ENCODE data around the gene KRTAP10-8. TPM values are rescaled to one million over a fixed set of nuclear protein-coding genes. Genes with fewer than 3 reads are reported as not detected.
"Not testable (repeated sequence)": the region's sequence is repeated elsewhere in the genome, so short reads cannot be mapped to it uniquely, and the experiment has no call there.

The KRTAP10-8 gene
- total RNA-seq, 1 donor from 2014 or later, result not detected

DNA sequence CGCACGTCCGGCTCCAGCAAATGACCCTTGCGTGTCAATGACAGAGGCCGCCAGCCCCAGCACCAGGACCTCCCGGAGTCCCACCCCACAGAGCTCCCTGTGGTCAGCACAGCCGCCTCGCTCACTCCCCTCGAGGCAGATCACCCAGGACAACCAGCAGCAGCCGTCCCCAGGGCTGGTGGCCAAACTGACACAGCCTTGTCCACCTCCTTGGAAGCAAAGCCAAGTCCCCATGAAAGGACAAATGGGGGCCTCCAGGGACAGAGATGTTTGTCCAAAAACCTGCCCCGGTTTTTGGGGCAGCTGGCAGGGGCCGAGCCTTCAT is 27.4 kb downstream of the KRTAP10-8 start:
- H3K36me3 Mint-ChIP-seq (ENCODE audit: low read depth), result peaks cover 3% of the 10 kb centered on the region
- no peak overlapping the region for H3K27ac Mint-ChIP-seq (ENCODE audit: unreplicated experiment)
- peaks cover 10% of the 10 kb centered on the region for H3K4me1 Mint-ChIP-seq
- DNase-seq (ENCODE audit: low read depth, low spot score), result no peak
- peaks cover 24% of the 10 kb centered on the region for H3K9me3 Mint-ChIP-seq
- TF ChIP-seq, protein P1, sequence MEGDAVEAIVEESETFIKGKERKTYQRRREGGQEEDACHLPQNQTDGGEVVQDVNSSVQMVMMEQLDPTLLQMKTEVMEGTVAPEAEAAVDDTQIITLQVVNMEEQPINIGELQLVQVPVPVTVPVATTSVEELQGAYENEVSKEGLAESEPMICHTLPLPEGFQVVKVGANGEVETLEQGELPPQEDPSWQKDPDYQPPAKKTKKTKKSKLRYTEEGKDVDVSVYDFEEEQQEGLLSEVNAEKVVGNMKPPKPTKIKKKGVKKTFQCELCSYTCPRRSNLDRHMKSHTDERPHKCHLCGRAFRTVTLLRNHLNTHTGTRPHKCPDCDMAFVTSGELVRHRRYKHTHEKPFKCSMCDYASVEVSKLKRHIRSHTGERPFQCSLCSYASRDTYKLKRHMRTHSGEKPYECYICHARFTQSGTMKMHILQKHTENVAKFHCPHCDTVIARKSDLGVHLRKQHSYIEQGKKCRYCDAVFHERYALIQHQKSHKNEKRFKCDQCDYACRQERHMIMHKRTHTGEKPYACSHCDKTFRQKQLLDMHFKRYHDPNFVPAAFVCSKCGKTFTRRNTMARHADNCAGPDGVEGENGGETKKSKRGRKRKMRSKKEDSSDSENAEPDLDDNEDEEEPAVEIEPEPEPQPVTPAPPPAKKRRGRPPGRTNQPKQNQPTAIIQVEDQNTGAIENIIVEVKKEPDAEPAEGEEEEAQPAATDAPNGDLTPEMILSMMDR (conservative IDR thresholded peaks at IDR 0.05), result no peak
- H3K27me3 Mint-ChIP-seq (ENCODE audit: low read depth), result peaks cover 7% of the 10 kb centered on the region
- H3K4me3 Mint-ChIP-seq, result no peak overlapping the region

DNA sequence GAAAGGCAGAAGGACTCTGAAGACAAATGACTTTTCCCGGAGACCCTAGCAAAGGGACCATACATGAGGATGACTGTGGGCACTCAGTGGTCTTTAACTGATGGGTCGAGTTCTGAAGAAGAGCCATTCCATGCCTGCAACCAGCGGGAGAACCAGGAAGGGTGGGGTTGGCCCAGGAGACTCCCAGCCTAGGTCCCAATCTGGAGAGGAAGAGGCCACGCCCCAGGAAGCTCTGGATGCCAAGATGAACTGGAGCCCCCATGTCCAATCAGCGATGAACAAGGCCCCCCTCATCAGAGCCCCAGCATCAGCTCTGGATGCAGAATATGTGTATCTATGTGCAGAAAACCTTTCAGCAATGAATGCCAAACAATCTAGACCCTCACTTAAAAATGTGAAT is 28.9 kb downstream of the KRTAP10-8 start:
- peaks cover 4% of the 10 kb centered on the region for H3K27me3 Mint-ChIP-seq (ENCODE audit: low read depth)
- TF ChIP-seq, protein P1 (conservative IDR thresholded peaks at IDR 0.05), result no peak
- H3K36me3 Mint-ChIP-seq (ENCODE audit: low read depth), result peaks cover 5% of the 10 kb centered on the region
- H3K9me3 Mint-ChIP-seq, result peaks cover 31% of the 10 kb centered on the region
- no peak overlapping the region for H3K4me3 Mint-ChIP-seq
- no peak overlapping the region for H3K27ac Mint-ChIP-seq (ENCODE audit: unreplicated experiment)
- H3K4me1 Mint-ChIP-seq, result peaks cover 10% of the 10 kb centered on the region
- DNase-seq (ENCODE audit: low read depth, low spot score), result no peak

DNA sequence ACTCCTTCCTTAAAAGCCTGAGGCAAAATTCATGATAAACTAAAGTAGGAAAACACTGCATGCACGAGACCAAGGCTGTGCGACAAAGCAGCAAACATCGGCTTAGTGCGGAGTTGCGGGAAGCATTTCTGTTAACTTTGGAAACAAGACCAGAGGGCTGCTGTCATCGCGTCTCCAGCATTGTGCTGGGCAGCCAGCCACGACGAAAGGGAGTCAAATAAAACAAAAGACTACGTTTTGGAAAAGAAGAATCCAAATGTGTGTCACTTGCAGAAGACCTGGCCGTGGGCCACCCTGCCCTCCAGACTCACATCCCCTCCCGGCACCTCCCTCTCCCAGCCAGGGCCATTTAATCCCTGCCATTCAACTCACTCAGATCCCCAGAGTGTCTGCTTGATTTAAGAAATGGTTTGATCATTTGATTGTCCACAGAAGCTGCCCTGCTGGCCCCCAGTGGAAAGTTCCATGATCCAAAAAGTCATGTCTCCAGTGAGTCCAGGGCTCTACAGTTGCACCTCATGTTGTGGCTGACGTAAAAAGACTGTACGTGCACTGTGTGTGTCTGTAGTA is 31.9 kb downstream of the KRTAP10-8 start:
- no peak for DNase-seq (ENCODE audit: low read depth, low spot score)
- Mint-ChIP-seq H3K9me3 (peaks cover 31% of the 10 kb centered on the region), H3K4me3 (no peak overlapping the region), H3K36me3 (ENCODE audit: low read depth) (peaks cover 5% of the 10 kb centered on the region), H3K27me3 (ENCODE audit: low read depth) (peaks cover 10% of the 10 kb centered on the region), H3K27ac (ENCODE audit: unreplicated experiment) (no peak overlapping the region), H3K4me1 (no peaks in the 10 kb centered on the region)
- TF ChIP-seq, protein P1 (conservative IDR thresholded peaks at IDR 0.05), result no peak

DNA sequence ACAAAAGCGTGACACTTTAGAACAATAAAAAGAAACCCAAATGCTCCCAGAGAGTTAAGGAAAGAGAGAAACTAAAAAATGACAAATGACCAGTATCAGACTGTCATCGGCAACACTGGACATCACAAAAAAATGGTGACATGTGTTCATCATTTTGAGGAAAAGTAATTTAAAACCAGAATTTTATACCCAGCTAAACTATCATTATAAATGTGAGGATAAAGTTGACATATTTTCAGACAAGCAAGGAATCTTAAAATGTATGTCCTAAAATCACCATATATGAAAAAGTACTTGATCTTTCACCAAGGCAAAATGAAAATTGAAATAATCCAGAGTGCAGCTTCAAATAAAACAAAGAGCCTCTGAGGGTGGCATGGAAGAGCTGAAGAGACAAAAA is 33.0 kb downstream of the KRTAP10-8 start:
- TF ChIP-seq, protein P1 (conservative IDR thresholded peaks at IDR 0.05), result no peak
- Mint-ChIP-seq H3K4me3 (no peak overlapping the region), H3K9me3 (peaks cover 31% of the 10 kb centered on the region), H3K27ac (ENCODE audit: unreplicated experiment) (no peak overlapping the region), H3K36me3 (ENCODE audit: low read depth) (peaks cover 5% of the 10 kb centered on the region), H3K4me1 (no peaks in the 10 kb centered on the region), H3K27me3 (ENCODE audit: low read depth) (peaks cover 10% of the 10 kb centered on the region)
- no peak for DNase-seq (ENCODE audit: low read depth, low spot score)

DNA sequence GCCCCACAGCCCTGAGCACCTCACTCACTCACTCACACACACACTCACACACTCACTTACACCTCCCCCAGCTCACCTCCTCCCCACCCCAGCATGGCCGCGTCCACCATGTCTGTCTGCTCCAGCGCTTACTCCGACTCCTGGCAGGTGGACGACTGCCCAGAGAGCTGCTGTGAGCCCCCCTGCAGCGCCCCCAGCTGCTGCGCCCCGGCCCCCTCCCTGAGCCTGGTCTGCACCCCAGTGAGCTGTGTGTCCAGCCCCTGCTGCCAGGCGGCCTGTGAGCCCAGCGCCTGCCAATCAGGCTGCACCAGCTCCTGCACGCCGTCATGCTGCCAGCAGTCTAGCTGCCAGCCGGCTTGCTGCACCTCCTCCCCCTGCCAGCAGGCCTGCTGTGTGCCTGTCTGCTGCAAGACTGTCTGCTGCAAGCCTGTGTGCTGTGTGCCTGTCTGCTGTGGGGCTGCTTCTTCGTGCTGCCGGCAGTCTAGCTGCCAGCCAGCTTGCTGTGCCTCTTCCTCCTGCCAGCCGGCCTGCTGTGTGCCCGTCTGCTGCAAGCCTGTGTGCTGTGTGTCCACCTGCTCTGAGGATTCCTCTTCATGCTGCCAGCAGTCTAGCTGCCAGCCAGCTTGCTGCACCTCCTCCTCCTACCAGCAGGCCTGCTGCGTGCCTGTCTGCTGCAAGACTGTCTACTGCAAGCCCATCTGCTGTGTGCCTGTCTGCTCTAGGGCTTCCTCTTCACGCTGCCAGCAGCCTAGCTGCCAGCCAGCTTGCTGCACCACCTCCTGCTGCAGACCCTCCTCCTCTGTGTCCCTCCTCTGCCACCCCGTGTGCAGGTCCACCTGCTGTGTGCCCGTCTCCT is 34.7 kb downstream of the KRTAP10-8 start, which contains the start of gene KRTAP10-11:
TSS of gene KRTAP10-11 (plus strand) at position 49 of the 856 bp plus-strand sequence. CDS start at position 94, 45 bp downstream.
- H3K27ac Mint-ChIP-seq (ENCODE audit: unreplicated experiment), result peak within 1 kb of the TSS; percentile 81
- not testable (repeated sequence) for H3K4me3 Mint-ChIP-seq; H3K4me1 Mint-ChIP-seq; H3K27me3 Mint-ChIP-seq (ENCODE audit: low read depth); H3K36me3 Mint-ChIP-seq (ENCODE audit: low read depth); DNase-seq (ENCODE audit: low read depth, low spot score)
- peaks cover 19% of the 10 kb centered on the region for H3K9me3 Mint-ChIP-seq

DNA sequence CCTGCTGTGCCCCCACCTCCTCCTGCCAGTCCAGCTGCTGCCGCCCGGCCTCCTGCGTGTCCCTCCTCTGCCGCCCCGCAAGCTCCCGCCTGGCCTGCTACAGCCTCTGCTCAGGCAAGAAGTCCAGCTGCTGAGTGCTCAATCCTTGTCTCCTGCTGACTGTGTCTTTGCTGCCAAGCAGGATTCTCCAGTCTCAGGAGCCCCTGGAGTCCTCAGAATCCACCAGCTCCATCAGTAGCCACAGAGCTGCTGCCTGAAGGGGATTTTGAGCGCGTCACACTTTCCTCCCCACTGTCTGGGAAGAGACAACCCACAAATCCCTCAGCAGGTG is 35.3 kb downstream of the KRTAP10-8 start:
- Mint-ChIP-seq H3K4me3 (no peak overlapping the region), H3K27ac (ENCODE audit: unreplicated experiment) (peak overlapping the region; percentile 81), H3K4me1 (no peaks in the 10 kb centered on the region), H3K36me3 (ENCODE audit: low read depth) (peaks cover 4% of the 10 kb centered on the region), H3K9me3 (peaks cover 16% of the 10 kb centered on the region), H3K27me3 (ENCODE audit: low read depth) (peaks cover 6% of the 10 kb centered on the region)
- DNase-seq (ENCODE audit: low read depth, low spot score), result no peak
- TF ChIP-seq, protein P1 (conservative IDR thresholded peaks at IDR 0.05), result no peak

Data from neural crest cell (in vitro differentiated cells).